ENCODE data around the gene ADCY3. TPM values are rescaled to one million over a fixed set of nuclear protein-coding genes. Genes with fewer than 3 reads are reported as not detected.
A peak's percentile ranks its signal among the peaks of the same experiment; 100 is the strongest.

Gene ADCY3
- total and polyA plus RNA-seq, 9 of the 15 experiments (the other 6 are each of a cell fraction or from before 2014, with no cell fraction given): 1.5 to 54.8 (median 26.3) TPM

DNA sequence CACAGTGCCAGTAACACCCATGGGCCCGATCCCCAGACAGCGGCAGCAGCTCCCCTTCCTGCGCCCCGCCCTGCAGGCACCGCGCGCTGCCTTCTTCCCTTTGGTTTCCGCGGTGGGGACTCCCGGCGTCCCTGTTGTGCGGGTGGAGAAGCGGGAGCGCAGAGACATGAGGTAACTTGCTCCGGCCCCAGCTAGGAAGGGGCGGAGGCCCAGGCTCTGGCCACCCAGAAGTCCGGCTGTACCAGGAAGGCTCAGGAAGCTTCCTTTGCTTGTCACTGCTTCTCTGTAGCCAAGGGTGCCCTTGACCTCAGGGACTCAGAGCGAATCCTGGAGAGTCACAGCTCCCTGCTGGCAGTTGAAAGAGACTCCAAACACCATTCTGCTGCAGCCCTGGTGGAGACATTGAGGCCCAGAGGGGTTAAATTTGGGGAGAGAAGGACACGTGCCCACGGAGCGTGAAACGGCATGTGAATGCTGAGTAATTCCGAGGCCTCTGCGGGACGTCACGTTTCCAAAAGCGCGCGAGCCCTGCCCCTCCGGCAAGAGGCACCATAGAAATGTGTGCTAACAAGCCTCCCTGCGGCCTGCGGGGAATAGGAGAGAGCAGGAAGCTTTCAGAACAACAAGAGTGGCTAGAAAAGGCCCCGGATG is 6.7 kb upstream of the ADCY3 start:
- no peak overlapping the region for H3K4me3 ChIP-seq
- TF ChIP-seq ZNF444 (CRISPR knock-in tag; IDR thresholded peaks at IDR 0.05) (no peak), STAT5A (IDR thresholded peaks at IDR 0.05; ENCODE audit: borderline replicate concordance, low read length) (no peak), ZNF197 (CRISPR knock-in tag; IDR thresholded peaks at IDR 0.05; ENCODE audit: low read depth) (no peak), HNRNPK (IDR thresholded peaks at IDR 0.05; ENCODE audit: low read depth, low read length, poor library complexity, severe bottlenecking) (no peak), PRMT5 (CRISPR knock-in tag; IDR thresholded peaks at IDR 0.05) (no peak), ILF3 (IDR thresholded peaks at IDR 0.05; ENCODE audit: borderline replicate concordance) (no peak), NBN (IDR thresholded peaks at IDR 0.05; ENCODE audit: low read depth) (no peak)
- TF ChIP-seq, protein P1, sequence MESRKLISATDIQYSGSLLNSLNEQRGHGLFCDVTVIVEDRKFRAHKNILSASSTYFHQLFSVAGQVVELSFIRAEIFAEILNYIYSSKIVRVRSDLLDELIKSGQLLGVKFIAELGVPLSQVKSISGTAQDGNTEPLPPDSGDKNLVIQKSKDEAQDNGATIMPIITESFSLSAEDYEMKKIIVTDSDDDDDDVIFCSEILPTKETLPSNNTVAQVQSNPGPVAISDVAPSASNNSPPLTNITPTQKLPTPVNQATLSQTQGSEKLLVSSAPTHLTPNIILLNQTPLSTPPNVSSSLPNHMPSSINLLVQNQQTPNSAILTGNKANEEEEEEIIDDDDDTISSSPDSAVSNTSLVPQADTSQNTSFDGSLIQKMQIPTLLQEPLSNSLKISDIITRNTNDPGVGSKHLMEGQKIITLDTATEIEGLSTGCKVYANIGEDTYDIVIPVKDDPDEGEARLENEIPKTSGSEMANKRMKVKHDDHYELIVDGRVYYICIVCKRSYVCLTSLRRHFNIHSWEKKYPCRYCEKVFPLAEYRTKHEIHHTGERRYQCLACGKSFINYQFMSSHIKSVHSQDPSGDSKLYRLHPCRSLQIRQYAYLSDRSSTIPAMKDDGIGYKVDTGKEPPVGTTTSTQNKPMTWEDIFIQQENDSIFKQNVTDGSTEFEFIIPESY (CRISPR knock-in tag; IDR thresholded peaks at IDR 0.05): peak; percentile 57; the same call in 1 of the 2 replicates
- TF ChIP-seq, protein P2, sequence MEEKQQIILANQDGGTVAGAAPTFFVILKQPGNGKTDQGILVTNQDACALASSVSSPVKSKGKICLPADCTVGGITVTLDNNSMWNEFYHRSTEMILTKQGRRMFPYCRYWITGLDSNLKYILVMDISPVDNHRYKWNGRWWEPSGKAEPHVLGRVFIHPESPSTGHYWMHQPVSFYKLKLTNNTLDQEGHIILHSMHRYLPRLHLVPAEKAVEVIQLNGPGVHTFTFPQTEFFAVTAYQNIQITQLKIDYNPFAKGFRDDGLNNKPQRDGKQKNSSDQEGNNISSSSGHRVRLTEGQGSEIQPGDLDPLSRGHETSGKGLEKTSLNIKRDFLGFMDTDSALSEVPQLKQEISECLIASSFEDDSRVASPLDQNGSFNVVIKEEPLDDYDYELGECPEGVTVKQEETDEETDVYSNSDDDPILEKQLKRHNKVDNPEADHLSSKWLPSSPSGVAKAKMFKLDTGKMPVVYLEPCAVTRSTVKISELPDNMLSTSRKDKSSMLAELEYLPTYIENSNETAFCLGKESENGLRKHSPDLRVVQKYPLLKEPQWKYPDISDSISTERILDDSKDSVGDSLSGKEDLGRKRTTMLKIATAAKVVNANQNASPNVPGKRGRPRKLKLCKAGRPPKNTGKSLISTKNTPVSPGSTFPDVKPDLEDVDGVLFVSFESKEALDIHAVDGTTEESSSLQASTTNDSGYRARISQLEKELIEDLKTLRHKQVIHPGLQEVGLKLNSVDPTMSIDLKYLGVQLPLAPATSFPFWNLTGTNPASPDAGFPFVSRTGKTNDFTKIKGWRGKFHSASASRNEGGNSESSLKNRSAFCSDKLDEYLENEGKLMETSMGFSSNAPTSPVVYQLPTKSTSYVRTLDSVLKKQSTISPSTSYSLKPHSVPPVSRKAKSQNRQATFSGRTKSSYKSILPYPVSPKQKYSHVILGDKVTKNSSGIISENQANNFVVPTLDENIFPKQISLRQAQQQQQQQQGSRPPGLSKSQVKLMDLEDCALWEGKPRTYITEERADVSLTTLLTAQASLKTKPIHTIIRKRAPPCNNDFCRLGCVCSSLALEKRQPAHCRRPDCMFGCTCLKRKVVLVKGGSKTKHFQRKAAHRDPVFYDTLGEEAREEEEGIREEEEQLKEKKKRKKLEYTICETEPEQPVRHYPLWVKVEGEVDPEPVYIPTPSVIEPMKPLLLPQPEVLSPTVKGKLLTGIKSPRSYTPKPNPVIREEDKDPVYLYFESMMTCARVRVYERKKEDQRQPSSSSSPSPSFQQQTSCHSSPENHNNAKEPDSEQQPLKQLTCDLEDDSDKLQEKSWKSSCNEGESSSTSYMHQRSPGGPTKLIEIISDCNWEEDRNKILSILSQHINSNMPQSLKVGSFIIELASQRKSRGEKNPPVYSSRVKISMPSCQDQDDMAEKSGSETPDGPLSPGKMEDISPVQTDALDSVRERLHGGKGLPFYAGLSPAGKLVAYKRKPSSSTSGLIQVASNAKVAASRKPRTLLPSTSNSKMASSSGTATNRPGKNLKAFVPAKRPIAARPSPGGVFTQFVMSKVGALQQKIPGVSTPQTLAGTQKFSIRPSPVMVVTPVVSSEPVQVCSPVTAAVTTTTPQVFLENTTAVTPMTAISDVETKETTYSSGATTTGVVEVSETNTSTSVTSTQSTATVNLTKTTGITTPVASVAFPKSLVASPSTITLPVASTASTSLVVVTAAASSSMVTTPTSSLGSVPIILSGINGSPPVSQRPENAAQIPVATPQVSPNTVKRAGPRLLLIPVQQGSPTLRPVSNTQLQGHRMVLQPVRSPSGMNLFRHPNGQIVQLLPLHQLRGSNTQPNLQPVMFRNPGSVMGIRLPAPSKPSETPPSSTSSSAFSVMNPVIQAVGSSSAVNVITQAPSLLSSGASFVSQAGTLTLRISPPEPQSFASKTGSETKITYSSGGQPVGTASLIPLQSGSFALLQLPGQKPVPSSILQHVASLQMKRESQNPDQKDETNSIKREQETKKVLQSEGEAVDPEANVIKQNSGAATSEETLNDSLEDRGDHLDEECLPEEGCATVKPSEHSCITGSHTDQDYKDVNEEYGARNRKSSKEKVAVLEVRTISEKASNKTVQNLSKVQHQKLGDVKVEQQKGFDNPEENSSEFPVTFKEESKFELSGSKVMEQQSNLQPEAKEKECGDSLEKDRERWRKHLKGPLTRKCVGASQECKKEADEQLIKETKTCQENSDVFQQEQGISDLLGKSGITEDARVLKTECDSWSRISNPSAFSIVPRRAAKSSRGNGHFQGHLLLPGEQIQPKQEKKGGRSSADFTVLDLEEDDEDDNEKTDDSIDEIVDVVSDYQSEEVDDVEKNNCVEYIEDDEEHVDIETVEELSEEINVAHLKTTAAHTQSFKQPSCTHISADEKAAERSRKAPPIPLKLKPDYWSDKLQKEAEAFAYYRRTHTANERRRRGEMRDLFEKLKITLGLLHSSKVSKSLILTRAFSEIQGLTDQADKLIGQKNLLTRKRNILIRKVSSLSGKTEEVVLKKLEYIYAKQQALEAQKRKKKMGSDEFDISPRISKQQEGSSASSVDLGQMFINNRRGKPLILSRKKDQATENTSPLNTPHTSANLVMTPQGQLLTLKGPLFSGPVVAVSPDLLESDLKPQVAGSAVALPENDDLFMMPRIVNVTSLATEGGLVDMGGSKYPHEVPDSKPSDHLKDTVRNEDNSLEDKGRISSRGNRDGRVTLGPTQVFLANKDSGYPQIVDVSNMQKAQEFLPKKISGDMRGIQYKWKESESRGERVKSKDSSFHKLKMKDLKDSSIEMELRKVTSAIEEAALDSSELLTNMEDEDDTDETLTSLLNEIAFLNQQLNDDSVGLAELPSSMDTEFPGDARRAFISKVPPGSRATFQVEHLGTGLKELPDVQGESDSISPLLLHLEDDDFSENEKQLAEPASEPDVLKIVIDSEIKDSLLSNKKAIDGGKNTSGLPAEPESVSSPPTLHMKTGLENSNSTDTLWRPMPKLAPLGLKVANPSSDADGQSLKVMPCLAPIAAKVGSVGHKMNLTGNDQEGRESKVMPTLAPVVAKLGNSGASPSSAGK (IDR thresholded peaks at IDR 0.05): no peak

More for the DNA sequence above, 6.7 kb upstream of the ADCY3 start:
- Histone ChIP-seq H3K9ac (ENCODE audit: insufficient read depth in 1 of 2, low read depth in 2 of 2, low read length in 2 of 2) (peak overlapping the region in 1 of 2 experiments; percentile 42; a peak in 1 of 4 replicates), H3K79me2 (ENCODE audit: control insufficient read depth, insufficient read depth, low read length) (no peaks in the 10 kb centered on the region), H3K9me1 (ENCODE audit: control insufficient read depth, insufficient read depth, low read length) (no peaks in the 10 kb centered on the region), H3K27ac (ENCODE audit: extremely low read depth, low read depth, low read length) (no peak overlapping the region), H3K4me2 (ENCODE audit: insufficient read depth, low read length) (no peak overlapping the region), H3K4me1 (replicated peaks in 1 of 2; ENCODE audit: control insufficient read depth in 2 of 2, insufficient read depth in 2 of 2, low read length in 2 of 2) (peaks cover 14 to 29% of the 10 kb centered on the region in 2 experiments; a peak in 4 of 5 replicates), H3K36me3 (ENCODE audit: control insufficient read depth, insufficient read depth, low read length) (no peaks in the 10 kb centered on the region; the same call in 2 of the 3 replicates), H2AFZ (ENCODE audit: low read depth, low read length) (peak overlapping the region; percentile 70), H3K27me3 (ENCODE audit: control insufficient read depth in 2 of 2, insufficient read depth in 2 of 2, low read length in 2 of 2) (no peaks in the 10 kb centered on the region), H4K20me1 (replicated peaks; ENCODE audit: control insufficient read depth, insufficient read depth, low read length) (no peaks in the 10 kb centered on the region), H3K9me3 (replicated peaks; ENCODE audit: control insufficient read depth, insufficient read depth, low read depth, low read length) (no peaks in the 10 kb centered on the region)
- BruUV-seq (replicated peaks): no TSS peak
- DNase-seq (ENCODE audit: extremely low read depth in 1 of 4, low spot score in 3 of 4) (no peak), ATAC-seq (no peak), FAIRE-seq (no peak)
- in situ Hi-C loops (cut with MboI) (no loop called here), intact Hi-C loops (cut with micrococcal nuclease) (no loop called here)
- CTCF ChIA-PET (ENCODE audit: low intra/inter-chr PET ratio): no interaction called here
- POLR2A ChIA-PET: interaction anchor here (1.3 kb wide), 1 partner anchor 16 kb away, joined by 5 read pairs; no protein-coding TSS in a partner anchor
- 73% methylated on average over 31 of the region's 33 CpGs for WGBS (ENCODE audit: insufficient coverage, low coverage, missing lambda C conversion rate)
